ENCODE data around the gene KDSR.

KDSR gene

DNA sequence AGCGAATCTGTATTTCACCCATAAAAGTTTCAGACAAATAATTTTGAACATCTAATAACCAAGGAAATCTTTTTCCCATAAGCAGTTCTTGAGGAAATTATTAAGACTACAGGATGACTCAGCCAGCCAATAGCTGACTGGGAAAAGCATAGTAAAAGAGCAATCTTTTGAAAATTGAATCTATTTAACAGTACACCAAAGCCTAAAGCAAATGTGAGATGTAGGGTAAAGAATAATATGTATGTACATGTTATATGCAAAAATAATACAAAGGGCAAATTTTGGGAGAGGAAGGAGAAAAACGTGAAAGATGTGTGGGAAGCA lies 12.6 kb upstream of the KDSR start:
- no peak overlapping the region for H3K4me3 ChIP-seq (ENCODE audit: low read depth, low read length)
- TF ChIP-seq, protein P1, sequence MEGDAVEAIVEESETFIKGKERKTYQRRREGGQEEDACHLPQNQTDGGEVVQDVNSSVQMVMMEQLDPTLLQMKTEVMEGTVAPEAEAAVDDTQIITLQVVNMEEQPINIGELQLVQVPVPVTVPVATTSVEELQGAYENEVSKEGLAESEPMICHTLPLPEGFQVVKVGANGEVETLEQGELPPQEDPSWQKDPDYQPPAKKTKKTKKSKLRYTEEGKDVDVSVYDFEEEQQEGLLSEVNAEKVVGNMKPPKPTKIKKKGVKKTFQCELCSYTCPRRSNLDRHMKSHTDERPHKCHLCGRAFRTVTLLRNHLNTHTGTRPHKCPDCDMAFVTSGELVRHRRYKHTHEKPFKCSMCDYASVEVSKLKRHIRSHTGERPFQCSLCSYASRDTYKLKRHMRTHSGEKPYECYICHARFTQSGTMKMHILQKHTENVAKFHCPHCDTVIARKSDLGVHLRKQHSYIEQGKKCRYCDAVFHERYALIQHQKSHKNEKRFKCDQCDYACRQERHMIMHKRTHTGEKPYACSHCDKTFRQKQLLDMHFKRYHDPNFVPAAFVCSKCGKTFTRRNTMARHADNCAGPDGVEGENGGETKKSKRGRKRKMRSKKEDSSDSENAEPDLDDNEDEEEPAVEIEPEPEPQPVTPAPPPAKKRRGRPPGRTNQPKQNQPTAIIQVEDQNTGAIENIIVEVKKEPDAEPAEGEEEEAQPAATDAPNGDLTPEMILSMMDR (IDR thresholded peaks at IDR 0.05; ENCODE audit: borderline replicate concordance, insufficient read depth, low read depth, low read length), result no peak

DNA sequence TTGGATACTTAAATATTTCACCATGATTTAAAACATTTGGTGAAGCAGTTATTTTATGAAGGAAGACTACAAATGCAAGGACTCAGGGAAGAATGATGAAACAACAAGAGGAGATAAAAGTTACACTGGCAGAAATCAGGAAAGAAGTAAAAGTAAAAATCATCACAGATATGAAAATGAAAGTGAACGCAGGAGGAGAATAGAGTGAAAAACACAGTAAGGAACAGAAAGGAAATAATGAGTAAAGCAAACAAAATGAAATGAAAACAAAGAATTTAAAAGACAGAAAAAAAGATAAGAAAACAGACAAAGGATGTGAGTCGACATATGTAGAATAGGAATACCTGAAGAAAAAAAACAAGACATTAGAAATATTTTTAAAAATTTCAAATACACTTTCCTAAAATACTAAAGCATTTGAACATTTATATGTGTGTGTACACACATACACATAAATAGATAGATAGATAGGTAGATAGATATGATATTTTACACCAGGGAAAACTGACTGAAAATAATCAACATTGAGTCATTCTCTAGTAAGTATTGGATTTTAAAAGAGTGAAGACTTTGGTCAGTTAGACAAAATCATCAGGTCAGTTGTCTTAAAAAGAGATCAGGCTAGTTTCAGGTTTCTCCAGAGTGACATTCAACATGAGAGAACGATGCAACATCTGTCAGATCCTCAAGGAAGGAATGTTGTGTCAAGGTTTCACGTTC lies 12.1 kb upstream of the KDSR start:
- H3K4me3 ChIP-seq (ENCODE audit: low read depth, low read length), result no peak overlapping the region
- TF ChIP-seq, protein P1 (IDR thresholded peaks at IDR 0.05; ENCODE audit: borderline replicate concordance, insufficient read depth, low read depth, low read length), result no peak

DNA sequence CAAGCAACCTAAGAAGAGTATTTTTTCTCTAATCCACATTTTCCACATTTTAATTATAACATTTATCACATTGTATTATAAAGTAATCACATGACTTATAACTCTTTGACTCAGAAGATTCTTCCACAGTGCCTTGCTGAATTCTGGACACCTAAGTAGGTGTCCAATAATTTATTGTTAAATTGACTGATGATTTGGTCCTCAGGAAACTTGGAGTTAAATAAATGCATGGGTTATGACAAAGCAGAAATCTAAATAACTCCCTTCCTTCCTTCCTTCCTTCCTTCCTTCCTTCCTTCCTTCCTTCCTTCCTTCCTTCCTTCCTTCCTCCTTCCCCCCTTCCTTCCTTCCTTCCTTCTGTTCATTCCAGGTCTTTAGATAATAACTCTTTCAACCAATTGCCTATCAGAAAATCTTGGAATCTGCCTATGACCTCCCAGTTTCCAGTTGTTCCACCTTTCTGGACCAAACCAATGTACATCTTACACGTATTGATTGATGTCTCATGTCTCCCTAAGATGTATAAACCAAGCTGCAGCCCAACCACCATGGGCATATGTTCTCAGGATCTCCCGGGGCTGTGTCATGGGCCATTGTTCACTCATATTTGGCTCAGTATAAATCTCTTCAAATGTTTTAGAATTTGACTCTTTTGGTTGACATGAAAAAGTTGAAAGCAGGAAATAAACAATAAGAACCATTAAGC lies 10.4 kb upstream of the KDSR start:
- TF ChIP-seq, protein P1 (IDR thresholded peaks at IDR 0.05; ENCODE audit: borderline replicate concordance, insufficient read depth, low read depth, low read length), result no peak
- no peak overlapping the region for H3K4me3 ChIP-seq (ENCODE audit: low read depth, low read length)

DNA sequence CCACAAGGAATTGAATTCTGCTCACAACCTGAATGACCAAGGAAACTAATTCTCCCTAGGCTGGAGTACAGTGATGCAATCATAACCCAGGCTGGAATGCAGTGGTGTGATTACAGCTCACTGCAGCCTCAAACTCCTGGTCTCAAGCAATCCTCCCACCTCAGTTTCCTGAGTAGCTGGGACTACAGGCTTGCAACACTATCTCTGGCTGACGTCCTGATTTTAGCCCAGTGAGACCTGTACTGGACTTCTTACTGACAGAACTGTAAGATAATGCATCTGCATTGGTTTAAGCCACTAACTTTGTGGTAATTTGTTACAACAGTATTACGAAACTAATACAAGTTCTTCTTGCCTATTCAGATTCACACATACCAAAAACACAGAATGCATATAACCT lies 9.5 kb upstream of the KDSR start:
- TF ChIP-seq, protein P1 (IDR thresholded peaks at IDR 0.05; ENCODE audit: borderline replicate concordance, insufficient read depth, low read depth, low read length), result no peak
- H3K4me3 ChIP-seq (ENCODE audit: low read depth, low read length), result no peak overlapping the region

DNA sequence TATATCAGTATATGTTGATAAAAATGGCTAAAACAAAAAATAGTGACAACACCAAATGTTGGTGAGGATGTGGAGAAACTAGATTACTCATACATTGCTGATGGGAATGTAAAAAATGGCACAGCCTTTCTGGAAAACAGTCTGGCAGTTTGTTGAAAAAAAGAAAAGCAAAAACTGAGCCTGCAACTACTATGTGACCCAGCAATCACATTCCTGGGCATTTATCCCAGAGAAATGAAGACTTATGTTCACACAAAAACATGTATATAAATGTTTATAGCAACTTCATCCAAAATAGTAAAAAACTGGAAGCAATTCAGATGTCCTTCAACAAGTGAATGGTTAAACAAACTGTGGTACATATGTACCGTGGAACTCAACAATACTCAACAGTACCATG lies 7.5 kb upstream of the KDSR start:
- TF ChIP-seq, protein P1 (IDR thresholded peaks at IDR 0.05; ENCODE audit: borderline replicate concordance, insufficient read depth, low read depth, low read length), result no peak

DNA sequence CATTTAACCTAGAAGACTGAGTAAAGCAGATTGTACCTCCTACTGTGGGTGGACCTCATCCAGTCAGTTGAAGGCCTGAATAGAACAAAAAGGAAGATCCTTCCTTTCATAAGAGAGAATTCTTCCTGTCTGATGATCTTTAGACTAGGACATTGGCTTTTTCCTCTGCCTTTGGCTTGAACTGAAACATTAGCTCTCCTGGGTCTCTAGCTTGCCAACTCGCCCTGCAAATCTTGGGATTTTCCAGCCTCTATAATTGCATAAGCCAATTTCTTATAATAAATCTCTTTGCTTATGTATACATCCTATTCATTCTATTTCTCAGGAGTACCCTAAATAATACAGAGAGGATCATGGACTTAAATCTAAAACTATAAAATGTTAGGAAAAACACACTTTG lies 6.2 kb upstream of the KDSR start:
- H3K4me3 ChIP-seq (ENCODE audit: low read depth, low read length), result no peak overlapping the region
- TF ChIP-seq, protein P1 (IDR thresholded peaks at IDR 0.05; ENCODE audit: borderline replicate concordance, insufficient read depth, low read depth, low read length), result no peak

More for the DNA sequence above, 7.5 kb upstream of the KDSR start:
- no peak overlapping the region for H3K4me3 ChIP-seq (ENCODE audit: low read depth, low read length)

DNA sequence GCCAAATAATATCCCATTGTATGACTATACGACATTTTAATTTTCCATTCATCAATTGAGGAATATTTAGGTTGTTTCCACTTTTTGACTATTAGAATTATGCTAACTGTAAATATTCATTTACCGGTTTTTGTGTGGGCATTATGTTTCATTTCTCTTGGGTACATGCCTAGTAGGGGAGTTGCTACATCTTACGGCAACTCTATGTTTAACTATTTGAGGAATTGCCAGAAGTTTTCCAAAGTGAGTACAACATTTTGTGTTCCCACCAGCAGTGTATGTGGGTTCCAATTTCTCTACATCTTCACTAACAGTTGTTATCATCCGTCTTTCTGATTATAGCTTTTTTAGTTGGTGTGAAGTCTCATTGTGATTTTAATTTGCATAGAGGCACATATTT lies 1.6 kb upstream of the KDSR start:
- TF ChIP-seq, protein P1 (IDR thresholded peaks at IDR 0.05; ENCODE audit: borderline replicate concordance, insufficient read depth, low read depth, low read length), result no peak
- no peak overlapping the region for H3K4me3 ChIP-seq (ENCODE audit: low read depth, low read length)

Data from GM12875 (cell line).